UCSD-AML1 (cell line): ENCODE data around the gene CASP7.

Experiments
- DNase-seq: peaks from one replicate; lab custom pipeline; 2025; ENCODE audit not compliant: unreplicated experiment; lab: John Stamatoyannopoulos, UW

The CASP7 gene

DNA sequence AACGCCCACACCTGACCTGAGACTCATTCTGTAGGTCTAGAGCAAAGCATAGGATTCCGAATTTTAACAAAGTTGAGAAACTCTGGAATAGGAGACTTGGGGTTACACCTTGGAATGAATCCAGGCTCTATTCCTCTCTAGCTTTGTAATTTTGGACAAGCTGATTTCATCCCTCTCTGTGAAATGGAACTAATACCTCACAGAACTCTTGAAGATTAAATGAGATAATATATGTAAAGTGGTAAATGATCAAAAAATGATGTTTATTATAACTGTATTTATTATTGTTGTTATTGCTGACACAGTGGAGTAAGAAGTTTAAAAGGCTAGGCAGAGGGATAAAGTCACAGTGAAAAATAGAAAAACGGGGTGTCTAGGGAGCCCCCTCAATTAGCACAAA is 32.3 kb downstream of the CASP7 start:
- DNase-seq: no peak

- no peak for DNase-seq
These were observed 33.3 kb downstream of the CASP7 start for GRCh38 chr10:113712755-113713639.

GRCh38 chr10:113713640-113713982 is 33.9 kb downstream of the CASP7 start:
- DNase-seq: no peak

DNA sequence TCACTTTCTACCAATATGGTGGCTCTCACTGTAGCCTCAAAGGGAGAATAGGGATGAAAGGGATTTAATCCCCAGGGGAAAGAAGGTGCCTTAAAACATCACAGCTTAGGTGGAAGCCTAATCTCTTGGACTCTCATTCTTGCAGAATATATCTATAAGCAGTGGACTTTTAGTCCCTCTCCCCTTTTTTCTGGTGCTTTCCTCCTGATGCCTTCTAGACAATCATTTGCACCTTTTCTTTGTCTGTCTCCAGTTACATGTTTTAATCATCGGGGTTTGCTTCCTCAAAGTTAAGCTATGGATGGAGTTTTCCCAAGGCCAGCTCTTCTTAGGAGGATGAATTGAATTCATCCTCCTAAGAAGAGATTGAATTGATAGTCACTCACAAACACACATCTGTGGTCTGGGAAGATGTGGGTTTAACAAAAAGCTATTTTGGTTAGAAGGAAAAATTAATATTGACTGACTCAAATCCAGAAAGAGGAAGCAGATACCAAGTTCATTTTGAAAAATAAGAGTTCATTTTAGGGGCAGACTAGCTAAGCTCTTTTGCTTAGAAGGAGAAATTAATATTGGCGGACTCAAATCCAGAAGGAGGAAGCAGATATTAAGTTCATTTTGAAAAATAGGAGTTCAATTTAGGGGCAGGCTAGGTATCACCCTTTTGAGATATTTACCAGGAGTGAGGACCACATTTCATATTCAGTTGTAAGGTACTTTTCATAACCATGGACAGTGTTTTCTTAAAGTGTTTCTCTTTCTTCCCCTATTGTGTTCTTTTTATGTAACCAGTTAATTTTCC is 36.6 kb downstream of the CASP7 start:
- DNase-seq: no peak

GRCh38 chr10:113718969-113719822 is 39.5 kb downstream of the CASP7 start:
- DNase-seq: no peak

DNA sequence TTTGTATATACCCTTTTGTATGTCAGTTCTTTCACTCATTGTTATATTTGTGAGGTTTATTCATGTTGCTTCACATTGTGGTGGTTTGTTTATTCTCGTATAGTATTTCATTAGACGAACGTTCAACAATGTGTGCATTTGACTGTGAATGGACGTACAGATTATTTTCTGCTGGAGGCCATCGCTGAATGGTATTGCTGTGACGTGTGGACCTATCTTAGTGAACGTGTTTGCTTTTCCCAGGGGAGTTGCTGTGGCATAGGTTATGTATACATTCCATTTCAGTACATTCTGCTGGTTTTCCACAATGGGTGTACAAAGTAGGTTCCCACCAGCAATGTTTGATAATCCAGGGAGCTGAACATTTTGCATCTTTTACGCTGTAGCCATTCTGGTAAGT is 40.7 kb downstream of the CASP7 start:
- no peak for DNase-seq

- no peak for DNase-seq
These were observed 52.6 kb downstream of the CASP7 start for GRCh38 chr10:113732160-113732881.

- DNase-seq: no peak
These were observed 53.3 kb downstream of the CASP7 start for GRCh38 chr10:113732966-113733365.

DNA sequence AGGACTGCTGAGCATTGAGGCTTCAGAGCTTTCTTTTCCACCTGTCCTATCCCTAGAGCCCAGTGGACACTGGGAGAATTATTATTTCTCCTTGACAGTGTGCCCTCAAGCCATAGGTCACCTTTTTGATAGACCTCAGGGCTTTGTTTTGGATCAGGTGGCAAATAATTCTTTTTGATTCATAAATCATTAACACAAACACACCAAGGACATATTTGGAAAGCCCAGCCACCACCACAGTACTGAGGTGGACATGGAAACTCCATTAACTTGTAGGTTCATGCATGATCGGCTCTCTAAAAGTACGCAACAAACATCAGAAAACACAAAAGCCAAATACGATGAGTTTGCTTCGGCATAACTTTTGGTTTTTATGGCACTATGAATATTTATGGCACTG is 53.9 kb downstream of the CASP7 start:
- DNase-seq: no peak

GRCh38 chr10:113735913-113736312 is 56.2 kb downstream of the CASP7 start:
- no peak for DNase-seq

- no peak for DNase-seq
These were observed 56.9 kb downstream of the CASP7 start for GRCh38 chr10:113736576-113736975.

DNA sequence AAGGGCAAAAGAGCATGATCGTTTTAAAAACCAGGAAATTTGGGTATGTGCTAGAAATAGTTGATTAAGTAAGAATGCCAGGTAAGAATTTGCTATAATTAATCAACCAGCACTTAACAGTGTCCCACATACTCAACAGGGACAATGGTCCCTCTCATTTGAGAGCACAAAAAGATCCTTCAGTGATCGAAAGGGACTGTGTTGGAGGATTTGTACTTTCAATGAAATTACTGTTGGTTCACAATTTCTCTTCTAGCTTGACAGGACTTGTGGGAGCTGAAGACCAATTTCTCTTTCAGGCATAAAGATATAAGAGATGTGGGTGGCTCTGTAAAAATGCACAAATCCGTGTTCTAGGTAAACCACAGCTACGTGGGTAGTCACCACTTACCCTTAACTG is 59.3 kb downstream of the CASP7 start:
- no peak for DNase-seq

DNA sequence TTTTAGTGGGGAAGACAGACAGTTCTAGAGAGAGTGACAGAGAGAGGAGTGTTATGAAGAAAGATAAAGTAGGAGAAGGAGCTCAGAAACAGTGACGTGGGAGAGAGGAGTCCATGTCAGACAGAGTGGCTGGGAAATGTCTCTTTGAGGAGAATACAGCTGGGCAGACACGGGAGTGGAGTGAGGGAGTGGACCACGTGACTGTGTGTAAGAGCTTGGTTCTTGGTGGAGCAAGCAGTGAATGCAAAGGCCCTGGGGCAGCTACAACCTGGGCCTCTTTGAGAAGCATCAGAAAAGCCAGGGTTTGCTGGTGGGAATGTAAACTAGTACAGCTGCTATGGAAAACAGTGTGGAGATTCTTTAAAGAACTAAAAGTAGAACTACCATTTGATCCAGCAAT is 59.9 kb downstream of the CASP7 start:
- DNase-seq: no peak

GRCh38 chr10:113740850-113741249 is 61.1 kb downstream of the CASP7 start:
- no peak for DNase-seq

- no peak for DNase-seq
These were observed 62.8 kb downstream of the CASP7 start for GRCh38 chr10:113742466-113742865.

DNA sequence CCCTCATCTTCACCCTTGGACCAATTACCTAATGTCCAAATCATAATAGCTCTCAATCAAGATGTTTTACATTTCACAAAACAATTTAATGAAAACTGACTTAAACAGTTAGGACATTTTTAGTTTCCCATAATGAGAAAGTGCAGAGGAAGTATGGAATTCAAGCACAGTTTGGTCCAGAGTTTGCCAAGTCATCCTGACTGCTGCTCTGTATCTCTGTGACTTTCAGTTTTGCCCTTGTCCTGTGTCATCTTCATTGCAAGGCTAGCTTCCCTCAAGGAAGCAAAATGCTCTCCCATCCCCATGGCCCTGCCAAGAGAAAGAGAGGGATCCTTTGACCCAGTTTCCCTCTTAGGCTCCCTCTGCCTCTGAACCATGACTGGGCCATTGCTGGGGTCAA is 63.9 kb downstream of the CASP7 start:
- no peak for DNase-seq

DNA sequence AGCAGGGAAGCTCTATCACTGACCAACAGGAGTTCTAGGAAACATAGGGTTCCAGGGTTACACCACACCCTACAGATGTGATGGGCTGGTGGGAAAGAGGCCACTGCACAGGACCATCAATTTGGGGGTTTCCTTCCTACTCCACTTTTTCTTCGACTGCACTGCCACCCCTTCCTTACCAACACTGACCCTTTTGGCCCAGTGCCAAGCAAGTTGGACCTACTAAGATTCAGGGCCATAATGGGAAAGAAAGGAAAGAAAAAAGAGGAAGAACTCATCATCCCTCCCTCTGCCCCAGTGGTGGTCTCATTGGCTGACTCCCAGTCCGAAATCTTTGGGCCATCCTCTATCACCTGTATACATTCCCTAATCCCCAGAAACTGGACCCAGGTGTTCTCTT is 65.7 kb downstream of the CASP7 start:
- no peak for DNase-seq

- DNase-seq: no peak
These were observed 66.7 kb downstream of the CASP7 start for GRCh38 chr10:113746217-113746957.

DNA sequence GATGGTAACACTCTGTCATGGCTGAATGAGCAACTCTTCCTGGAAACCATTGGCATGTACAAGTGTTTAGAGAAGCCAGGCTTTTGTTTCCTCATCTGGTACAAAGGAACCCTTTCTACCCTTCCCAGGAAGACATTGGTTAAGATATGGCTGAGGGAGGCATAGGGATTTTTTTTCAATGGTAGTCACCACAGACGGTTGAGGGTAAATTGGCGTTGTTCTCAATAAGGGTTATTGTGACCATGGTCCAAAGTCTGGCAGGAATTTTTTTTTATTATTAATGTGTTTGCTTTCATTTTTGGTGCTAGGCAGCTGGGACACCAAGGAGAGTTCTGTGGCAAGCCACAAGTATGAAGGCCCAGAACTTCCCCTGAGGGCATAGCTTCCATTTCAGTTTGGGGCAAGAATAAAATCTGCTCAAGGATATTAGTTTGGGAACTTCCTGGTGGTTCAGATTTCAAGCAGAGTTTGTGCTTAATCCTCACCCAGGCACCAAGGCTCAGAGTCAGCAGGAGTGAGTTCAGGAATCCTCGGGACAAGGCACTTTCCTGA is 71.5 kb downstream of the CASP7 start, which contains the start of gene PLEKHS1:
Gene PLEKHS1 (plus strand): TSS at position 502 of the 552 bp plus-strand sequence. CDS start 3,596 bp downstream, outside the sequence.
- DNase-seq: no peak

- DNase-seq: no peak
These were observed 72.8 kb downstream of the CASP7 start for GRCh38 chr10:113752553-113752952.
